Measurements from ENCODE around the gene HEXIM2.

HEXIM2 gene

GRCh38 chr17:45145035-45145389, 16.7 kb upstream of the HEXIM2 start:
- DNase-seq = no peak

GRCh38 chr17:45146166-45146565, 15.5 kb upstream of the HEXIM2 start:
- no peak for DNase-seq

- no peak for DNase-seq
Measured at GRCh38 chr17:45146592-45146889, 15.1 kb upstream of the HEXIM2 start.

GRCh38 chr17:45146890-45147580, 14.6 kb upstream of the HEXIM2 start:
- no peak for DNase-seq

- DNase-seq = peak; percentile 66
Measured at GRCh38 chr17:45147581-45148182, 14.0 kb upstream of the HEXIM2 start.

- DNase-seq = peak; percentile 99
Measured at GRCh38 chr17:45148183-45149036, 13.3 kb upstream of the HEXIM2 start, which contains the start of gene HEXIM1. Gene HEXIM1 (plus strand): TSS chr17:45148475. CDS start chr17:45149191, 716 bp downstream.

GRCh38 chr17:45149037-45149668, 12.5 kb upstream of the HEXIM2 start:
- DNase-seq = no peak

- DNase-seq = no peak
Measured at GRCh38 chr17:45149669-45150664, 11.7 kb upstream of the HEXIM2 start.

GRCh38 chr17:45150911-45151809, 10.5 kb upstream of the HEXIM2 start:
- no peak for DNase-seq

- no peak for DNase-seq
Measured at GRCh38 chr17:45155029-45155428, 6.6 kb upstream of the HEXIM2 start.

- no peak for DNase-seq
Measured at GRCh38 chr17:45155483-45155882, 6.2 kb upstream of the HEXIM2 start.

- no peak for DNase-seq
Measured at GRCh38 chr17:45156242-45156641, 5.4 kb upstream of the HEXIM2 start.

- no peak for DNase-seq
Measured at GRCh38 chr17:45160447-45161287, 1.0 kb upstream of the HEXIM2 start.

- DNase-seq = no peak
Measured at GRCh38 chr17:45162025-45162687, 481 bp downstream of the HEXIM2 start.

- DNase-seq = no peak
Measured at GRCh38 chr17:45164734-45165269, 3.1 kb downstream of the HEXIM2 start.

- DNase-seq = no peak
Measured at GRCh38 chr17:45168991-45169752, 7.5 kb downstream of the HEXIM2 start.

- no peak for DNase-seq
Measured at GRCh38 chr17:45170280-45170930, 8.7 kb downstream of the HEXIM2 start.

- no peak for DNase-seq
Measured at GRCh38 chr17:45170931-45171337, 9.3 kb downstream of the HEXIM2 start.

All from NCI-H1048 (cell line).